Fibroblast of mammary gland (primary cell): ENCODE measurements around the gene LEFTY1.

Experiments used
- DNase-seq: peaks from one replicate; pipeline ENCODE4 v3.0.0-alpha.2; 2010; ENCODE audit warnings: low read depth
- H3K4me3 ChIP-seq: 2 replicates; pipeline ENCODE4 v1.5.1; 2011; ENCODE audit warnings: low read depth, mild to moderate bottlenecking, low read length, moderate library complexity; ENCODE audit not compliant: control insufficient read depth
- TF ChIP-seq, protein P1 (sequence below): conservative IDR thresholded peaks from 2 replicates; pipeline ENCODE4 v1.5.1; 2011; ENCODE audit warnings: low read depth, low read length, inconsistent platforms; ENCODE audit not compliant: control insufficient read depth, insufficient read depth

Gene LEFTY1

DNA sequence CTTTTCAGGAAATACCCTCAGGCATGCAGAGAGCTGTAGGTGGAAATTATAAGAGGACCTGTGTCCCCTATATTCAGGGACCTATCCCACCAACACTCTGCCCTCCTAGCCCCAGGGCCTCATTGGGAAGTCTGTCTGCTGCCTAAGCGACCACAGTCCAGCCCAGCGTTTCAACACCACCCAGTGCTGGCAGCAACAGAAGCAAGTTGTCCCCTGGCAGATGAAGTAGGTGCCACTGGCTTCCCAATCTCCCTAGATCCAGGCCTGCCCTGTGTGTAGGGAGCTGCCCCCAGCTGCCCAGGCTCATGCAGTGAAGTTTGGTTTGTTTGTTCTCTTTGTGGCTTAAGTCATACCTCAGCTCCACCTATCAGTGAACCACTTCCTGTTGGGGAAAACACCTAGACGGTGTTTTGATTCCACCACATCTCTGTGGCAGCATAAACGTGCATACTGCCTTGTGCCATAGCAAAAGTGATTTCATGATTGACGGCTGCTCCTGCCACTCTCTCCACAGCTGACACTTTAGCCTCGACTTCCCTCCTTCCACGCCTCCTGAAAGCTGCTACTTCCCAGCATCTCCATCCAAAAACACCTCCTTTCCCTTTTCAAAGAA lies 8.1 kb upstream of the LEFTY1 start:
- no peak for DNase-seq

DNA sequence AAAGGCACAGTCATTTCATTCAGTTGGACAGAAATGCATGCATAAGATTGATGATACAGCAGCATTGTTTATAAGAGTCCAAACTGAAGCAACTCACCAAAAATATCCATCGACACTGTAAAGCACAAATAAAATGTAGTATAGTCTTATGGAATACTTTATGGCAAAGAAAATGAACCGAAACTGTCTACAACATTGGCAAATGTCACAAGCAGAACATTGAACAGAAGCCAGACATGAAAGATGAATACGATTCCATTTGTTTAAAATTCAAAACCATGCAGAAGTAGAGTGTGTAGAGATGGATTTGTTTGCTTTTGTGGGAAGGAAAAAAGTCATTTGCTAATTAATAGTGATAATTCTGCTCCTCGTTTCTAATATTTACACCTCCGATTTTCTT lies 7.5 kb upstream of the LEFTY1 start:
- TF ChIP-seq, protein P1, sequence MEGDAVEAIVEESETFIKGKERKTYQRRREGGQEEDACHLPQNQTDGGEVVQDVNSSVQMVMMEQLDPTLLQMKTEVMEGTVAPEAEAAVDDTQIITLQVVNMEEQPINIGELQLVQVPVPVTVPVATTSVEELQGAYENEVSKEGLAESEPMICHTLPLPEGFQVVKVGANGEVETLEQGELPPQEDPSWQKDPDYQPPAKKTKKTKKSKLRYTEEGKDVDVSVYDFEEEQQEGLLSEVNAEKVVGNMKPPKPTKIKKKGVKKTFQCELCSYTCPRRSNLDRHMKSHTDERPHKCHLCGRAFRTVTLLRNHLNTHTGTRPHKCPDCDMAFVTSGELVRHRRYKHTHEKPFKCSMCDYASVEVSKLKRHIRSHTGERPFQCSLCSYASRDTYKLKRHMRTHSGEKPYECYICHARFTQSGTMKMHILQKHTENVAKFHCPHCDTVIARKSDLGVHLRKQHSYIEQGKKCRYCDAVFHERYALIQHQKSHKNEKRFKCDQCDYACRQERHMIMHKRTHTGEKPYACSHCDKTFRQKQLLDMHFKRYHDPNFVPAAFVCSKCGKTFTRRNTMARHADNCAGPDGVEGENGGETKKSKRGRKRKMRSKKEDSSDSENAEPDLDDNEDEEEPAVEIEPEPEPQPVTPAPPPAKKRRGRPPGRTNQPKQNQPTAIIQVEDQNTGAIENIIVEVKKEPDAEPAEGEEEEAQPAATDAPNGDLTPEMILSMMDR: no peak
- DNase-seq: no peak
- H3K4me3 ChIP-seq: no peak overlapping the region

More for the DNA sequence above, 8.1 kb upstream of the LEFTY1 start:
- TF ChIP-seq, protein P1: no peak
- H3K4me3 ChIP-seq: no peak overlapping the region

DNA sequence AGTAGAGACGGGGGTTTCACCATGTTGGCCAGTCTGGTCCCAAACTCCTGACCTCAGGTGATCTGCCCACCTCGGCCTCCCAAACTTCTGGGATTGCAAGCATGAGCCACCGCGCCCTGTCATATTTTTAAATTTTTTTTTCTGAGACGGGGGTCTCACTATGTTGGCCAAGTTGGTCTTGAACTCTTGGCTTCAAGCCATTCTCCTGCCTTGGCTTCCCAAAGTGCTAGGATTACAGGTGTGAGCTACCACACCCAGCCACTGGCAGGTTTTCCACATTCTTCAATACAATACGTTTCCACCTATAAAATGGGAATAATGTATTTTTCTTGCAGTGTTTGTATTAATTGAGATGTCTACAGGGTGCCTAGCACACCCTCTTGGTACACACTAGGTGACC lies 3.4 kb upstream of the LEFTY1 start:
- H3K4me3 ChIP-seq: no peak overlapping the region
- TF ChIP-seq, protein P1: no peak
- DNase-seq: no peak

DNA sequence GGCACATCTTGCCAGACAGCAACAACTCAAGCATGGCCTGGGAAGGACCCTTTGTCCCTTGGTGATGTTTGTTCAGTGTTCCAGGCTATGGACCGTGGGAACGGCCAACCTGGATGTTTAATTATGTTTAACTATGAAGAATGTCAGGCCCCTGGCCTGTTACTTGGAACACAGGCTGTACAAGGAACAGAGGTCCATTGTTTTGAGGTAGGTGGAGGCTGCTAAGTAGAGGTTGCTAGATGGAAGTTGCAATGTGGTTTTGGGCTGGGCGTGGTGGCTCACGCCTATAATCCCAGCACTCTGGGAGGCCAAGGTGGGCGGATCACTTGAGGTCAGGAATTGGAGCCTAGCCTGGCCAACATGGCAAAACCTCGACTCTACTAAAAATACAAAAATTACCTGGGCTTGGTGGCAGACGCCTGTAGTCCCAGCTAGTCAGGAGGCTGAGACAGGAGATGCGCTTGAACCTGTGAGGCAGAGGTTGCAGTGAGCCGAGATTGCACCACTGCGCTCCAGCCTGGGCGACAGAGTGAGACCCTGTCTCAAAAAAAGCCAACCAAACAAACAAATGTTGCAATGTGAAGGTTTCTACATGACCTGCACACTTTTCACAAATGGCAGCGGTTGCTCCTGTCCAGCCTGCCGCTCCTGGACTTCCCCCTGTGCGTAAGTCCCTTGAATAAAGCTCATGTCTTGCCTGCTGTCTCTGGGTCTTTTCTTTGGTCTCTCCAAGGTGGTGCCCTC lies 2.5 kb upstream of the LEFTY1 start:
- no peak for DNase-seq
- H3K4me3 ChIP-seq: no peak overlapping the region
- TF ChIP-seq, protein P1: no peak

DNA sequence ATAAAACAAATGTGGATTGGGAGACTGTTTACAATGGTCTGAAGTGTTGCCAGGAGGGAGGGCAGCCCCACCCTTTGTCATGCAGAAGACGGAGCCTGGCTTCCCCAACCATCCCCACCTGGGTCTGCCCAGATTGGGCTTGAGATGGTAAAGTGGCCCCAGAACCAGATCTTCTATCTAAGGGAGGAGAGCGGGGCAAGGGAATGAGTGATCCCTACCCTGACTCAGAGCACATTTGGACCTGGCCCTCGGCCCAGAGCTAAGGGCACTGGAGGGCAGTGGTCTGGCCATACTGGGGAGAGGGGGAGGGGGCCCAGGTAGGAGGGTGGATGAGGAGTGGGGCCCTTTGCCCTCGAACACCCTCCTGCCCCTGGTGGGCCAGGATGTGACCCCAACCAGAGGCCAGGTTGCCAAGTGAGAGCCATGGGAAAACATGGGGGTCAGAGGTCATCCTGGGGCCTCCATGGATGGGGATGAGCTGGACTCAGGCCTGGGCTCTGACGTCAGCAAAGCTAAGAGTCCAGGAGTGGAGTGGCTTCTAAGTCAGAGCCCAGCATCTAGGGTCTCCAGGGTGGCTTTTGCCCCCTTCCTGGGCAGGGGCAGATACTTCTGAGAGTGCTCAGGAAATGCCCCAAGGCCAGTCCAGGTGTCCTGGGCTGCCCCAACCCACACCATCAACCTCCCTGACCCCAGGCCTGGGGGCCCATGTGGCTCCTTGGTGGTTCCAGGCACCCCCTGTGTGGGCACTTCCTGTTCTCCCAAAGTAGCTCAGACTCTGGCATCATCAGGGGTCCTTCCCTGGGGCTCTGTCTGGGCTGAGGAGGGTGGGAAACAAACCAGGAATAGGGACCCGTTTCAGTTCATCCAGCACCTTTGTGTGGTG lies 1.6 kb upstream of the LEFTY1 start:
- DNase-seq: peak; percentile 36
- no peak overlapping the region for H3K4me3 ChIP-seq
- TF ChIP-seq, protein P1: no peak

DNA sequence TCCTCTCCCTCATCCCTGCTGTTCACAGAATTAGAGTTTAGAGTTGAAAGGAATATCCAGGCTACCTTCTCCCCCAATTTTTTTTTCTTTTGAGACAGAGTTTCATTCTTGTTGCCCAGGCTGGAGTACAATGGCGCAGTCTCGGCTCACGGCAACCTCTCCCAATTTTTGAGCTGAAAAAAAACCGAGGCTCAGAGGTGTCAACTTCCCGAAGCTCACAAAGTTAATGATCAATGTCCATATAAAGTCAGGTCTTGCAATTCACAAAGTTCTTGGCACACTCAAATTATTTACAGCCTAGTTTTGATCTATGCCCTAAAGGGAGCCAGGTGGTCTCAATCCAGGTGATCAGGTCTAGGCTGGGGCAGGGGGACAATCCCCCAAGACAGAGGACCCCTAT lies 797 bp upstream of the LEFTY1 start:
- no peak for DNase-seq
- H3K4me3 ChIP-seq: no peak overlapping the region
- TF ChIP-seq, protein P1: no peak
